Stimulated activated CD4-positive, alpha-beta T cell treated with anti-CD3 and anti-CD28 coated beads, Interleukin-15, amount 100 ng/mL, for 1 hour (primary cell): ENCODE measurements around the gene DUS1L.
A peak's percentile ranks its signal among the peaks of the same experiment; 100 is the strongest.

ENCODE experiments used
- DNase-seq, 2 donors: peaks; one replicate each; pipeline ENCODE4 v3.0.0-alpha.2; 2020; ENCODE audit warnings: low read depth in 1 of 2, low spot score in 1 of 2

Gene DUS1L

DNA sequence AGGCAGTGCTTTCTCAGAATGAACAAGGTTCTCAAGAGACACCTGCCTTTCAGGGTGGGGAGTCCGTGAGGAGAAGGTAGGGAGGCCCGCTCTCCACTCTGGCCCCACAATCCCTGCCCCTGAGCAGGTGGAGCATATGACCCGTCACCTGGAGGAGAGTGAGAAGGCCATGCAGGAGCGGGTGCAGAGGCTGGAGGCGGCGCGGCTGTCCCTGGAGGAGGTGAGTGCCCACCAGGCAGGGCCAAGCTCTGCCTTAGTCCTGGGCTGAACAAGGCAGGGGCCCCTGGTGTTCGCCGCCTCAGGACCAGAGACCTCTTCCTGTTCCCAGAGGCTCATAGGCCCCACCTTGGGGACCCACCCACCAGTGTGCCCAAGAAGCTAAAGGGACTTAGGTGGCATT is 36.6 kb downstream of the DUS1L start:
- no peak for DNase-seq

DNA sequence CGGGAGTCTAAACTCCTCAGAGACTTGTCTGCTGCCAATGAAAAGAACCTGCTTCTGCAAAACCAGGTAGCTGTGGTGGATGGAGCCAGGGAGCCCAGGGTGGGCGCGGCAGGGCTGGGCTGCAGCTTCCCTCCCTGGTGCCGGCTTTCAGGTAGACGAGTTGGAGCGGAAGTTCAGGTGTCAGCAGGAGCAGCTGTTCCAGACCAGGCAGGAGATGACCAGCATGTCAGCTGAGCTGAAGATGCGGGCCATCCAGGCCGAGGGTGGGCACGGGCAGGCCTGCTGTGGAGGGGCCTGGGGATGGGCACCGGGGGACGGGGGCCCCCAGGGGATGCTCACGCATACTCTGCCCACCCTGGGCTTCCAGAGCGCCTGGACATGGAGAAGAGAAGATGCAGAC is 37.4 kb downstream of the DUS1L start:
- no peak for DNase-seq

DNA sequence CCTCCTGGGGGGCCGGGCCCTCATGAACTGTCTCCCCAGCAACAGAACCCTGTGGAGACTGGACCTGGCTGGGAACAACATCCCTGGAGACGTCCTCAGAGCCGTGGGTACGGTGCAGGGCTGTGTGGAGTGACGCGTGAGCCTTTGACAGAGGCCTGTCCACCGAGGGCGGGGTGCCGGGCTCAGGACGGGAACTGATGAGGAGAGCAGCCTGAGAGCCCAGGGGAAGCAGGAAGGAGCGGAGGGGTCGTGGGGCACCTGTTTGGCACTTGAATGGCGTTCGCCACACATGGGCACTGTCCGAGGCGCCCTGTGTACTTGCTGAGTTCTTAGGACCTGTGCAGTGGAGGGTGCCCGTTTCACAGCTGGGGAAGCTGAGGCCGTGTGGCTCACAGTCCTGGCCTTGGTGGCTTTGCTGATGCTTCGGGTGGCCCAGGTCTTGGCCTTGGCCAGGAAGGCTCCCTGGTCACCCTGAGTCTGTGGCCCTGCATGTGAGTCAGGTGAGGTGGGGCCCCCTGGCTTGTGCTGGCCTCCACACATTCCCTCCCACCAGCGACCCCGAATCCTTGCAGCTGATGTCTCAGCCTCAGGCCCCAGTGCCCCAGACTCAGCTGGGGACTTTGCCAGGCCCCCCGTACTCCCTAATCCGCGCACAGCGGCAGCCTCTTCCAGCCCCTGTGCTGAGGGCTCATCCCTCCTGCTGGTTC is 40.0 kb downstream of the DUS1L start:
- DNase-seq: no peak

GRCh38 chr17:82024859-82025258 is 40.7 kb downstream of the DUS1L start:
- DNase-seq: no peak

DNA sequence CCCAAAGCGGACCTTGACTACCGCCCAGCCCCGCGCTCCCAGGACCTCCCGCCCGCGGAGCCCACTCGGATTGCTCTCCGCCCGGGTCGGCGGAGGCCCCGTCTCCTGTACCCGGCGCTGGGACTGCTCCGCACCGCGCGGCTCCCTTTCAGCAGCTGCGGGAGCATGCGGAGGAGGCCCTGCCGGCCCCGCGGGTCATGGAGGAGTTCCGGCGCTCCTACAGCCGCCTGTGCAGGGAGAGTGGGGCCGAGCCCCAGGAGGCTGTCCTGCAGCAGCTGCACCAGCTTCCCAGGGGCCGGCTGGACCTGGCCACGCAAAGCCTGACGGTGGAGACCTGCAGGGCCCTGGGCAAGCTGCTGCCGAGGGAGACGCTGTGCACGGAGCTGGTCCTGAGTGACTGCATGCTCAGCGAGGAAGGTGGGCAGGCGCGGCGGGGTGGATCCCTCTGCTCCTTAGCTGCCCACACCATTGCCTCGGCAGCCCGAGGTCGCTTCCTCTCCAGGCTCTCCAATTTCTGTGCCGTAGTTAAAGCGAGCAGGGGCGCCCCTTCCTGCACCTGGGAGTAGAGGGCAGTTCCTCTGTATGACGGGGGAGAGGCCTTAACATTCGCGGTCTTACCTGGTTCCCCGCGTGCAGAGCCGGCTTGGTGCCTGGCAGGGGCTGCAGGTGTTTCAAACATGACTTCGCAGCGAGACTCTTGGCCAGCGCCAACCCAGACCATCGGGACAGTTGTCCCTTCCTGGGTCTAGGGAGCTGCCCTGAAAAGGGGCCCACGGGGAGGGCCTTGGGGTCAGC is 42.0 kb downstream of the DUS1L start:
- no peak for DNase-seq

GRCh38 chr17:82022981-82023446 is 42.6 kb downstream of the DUS1L start, which contains the start of gene LRRC45:
TSS of gene LRRC45 (plus strand) at chr17:82023305. CDS start at chr17:82023644, 339 bp downstream.
- DNase-seq: peak; percentile 99

GRCh38 chr17:82022310-82022980 is 43.2 kb downstream of the DUS1L start, which contains the start of gene CENPX:
TSS of gene CENPX (minus strand) at chr17:82022878. CDS start at chr17:82022861, 17 bp downstream.
- DNase-seq: no peak

GRCh38 chr17:82021900-82022309 is 43.7 kb downstream of the DUS1L start:
- DNase-seq: no peak

DNA sequence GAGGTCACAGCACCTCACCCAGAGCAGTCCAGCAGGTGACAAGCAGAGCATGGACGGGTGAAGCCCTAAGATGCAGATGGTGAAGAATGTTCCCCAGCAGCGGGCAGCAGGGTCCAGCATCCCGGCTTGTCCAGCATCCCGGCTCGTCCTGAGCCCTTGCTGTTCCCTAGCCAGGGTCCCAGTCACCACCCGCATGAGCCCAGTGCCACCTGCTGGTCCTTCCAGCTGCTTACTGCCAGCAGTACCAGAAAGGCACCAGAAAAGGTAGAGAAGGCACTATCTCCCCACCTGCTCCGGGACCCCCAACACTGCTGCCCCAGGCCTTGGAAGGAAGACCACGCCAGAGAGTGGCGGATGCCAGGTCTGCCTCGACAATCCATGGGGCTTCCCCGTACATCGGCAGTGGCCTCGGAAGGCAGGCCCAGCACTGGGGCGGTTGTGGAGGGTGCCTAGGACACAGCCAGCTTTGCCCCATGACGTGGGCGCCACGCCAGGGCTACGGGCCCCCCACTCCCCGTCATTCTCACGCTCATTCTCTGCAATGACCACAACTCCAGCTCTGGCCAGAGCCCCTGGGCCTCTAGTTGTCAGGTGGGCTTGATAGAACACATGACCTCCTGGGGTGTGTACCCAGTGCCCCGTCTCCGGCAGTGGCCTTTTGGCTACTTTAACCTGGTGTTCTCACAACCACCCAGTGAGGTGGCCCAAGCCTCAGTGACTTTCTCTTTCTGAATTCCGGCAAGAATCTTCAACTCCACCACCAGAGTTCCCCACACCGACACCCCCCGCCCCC is 44.3 kb downstream of the DUS1L start:
- no peak for DNase-seq

DNA sequence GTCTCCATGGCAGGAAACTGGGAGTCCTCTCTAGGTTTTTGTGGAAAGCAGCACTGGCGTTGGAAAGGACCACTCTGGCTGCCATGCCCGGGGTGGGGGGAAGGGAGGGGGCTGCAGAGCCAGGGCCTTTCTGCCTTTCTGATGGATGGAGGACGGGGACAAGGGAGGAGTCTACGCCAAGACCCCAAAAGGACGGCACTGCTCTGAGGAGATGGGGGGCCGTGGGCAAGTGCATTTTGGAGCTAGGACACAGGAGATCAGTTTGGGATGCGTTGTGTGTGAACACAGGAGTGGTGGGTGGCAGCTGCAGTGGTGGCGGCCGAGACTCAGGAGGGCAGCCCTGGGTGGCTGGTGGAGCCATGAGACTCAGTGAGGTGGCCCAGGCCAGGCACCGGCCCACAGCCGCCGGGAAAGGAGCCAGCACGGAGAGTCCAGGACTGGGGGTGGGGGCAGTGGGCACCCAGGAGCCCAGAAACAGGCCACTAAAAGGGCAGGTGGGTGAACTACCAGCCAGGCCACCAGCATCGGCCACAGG is 45.0 kb downstream of the DUS1L start:
- DNase-seq: no peak

- peak in 1 of 2 donors; percentile 56 for DNase-seq
Observed at GRCh38 chr17:82019690-82020571, 45.7 kb downstream of the DUS1L start.

- no peak for DNase-seq
Observed at GRCh38 chr17:82018989-82019689, 46.5 kb downstream of the DUS1L start.

DNA sequence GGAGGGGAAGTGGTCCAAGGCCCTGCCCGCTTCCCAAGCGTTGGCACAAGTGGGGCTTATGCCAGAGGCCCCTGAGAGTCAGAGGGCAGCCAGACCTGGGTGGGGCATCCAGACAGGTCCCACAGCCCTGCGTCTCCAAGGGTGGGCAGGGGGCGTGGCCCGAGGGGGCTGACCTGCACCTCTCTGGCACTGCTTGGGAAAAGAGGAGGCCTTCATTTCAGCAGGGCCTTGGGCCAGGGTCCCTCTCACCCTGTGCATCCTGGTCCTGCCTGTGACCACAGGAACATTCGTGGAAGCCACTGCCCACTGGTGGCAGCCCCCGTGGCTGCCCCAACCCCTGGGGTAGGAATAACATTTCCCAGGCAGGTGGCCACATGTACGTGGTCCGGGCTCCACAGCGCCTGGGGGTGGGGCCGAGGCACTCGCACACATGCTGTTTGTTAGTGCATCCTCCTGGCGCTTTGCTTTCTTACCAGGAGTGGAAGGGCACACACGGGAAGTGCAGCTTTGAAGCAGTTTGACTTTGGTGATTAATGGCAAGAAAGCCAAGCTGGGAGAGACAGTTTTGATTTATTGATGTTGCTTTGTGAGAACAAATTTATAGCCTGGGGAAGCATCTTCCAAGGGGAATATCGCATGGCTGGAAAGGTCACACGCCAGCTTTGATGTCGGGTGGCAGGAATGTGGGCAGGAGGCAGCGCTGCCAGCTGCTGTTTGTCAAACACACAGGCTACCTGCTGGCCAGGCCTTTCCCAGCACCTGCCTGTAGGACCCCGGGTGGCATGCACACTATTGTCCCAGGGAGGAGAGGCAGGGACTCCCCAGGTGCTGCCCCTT is 47.2 kb downstream of the DUS1L start:
- DNase-seq: no peak

- DNase-seq: no peak
Observed at GRCh38 chr17:82017612-82018151, 47.9 kb downstream of the DUS1L start.

- DNase-seq: no peak
Observed at GRCh38 chr17:82016875-82017459, 48.6 kb downstream of the DUS1L start.

DNA sequence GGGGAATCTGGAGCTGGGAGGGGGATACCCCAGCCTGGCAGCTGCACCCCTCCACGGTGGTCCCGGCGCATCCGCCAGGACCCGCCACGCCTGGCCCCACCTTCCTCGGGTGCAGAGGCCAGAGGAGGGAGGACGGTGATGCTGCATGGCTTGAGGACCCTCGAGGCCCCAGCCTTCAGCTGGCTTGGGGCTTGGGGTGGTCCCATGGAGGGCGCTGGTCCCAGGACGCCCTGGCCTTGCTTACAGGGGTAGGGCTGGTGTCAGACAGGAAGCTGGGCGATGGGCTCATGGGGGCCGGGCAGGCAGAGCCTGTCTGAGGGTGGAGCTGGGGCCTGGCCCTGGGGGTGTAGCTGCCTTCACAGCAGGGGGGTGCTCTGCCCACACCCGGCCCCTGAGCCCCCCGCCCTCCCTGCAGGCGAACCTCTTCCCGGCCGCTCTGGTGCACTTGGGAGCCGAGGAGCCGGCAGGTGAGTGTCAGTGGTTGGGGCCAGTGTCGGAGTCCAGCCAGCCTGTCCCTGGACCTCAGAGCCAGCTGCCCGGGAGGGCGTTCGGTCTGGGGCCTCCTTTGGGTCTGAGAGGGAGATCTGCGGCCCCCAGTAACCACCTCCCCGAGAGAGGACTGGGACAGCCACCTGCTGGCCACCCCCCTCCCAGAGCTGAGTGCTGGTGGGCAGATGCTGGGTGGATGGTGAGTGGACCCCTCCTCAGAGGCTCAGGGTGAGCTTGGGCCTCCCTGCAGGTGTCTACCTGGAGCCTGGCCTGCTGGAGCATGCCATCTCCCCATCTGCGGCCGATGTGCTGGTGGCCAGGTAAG is 49.3 kb downstream of the DUS1L start:
- DNase-seq: no peak
